Esophagus squamous epithelium (tissue), 5 donors: ENCODE measurements around the gene ECM1. TPM values are rescaled to one million over a fixed set of nuclear protein-coding genes. Genes with fewer than 3 reads are reported as not detected.
A peak's percentile ranks its signal among the peaks of the same experiment; 100 is the strongest.

Source experiments
- DNase-seq: peaks from one replicate; lab custom pipeline; 2025; lab: John Stamatoyannopoulos, UW
- H3K27ac ChIP-seq, 4 donors: fragments of 200-600 bp; sonication (generic); one replicate each; pipeline ENCODE4 v1.5.1; 2016 to 2019; ENCODE audit warnings: mild to moderate bottlenecking in 1 of 4
- H3K27me3 ChIP-seq, 4 donors: fragments of 200-600 bp; sonication (generic); 1 replicate in 3 of 4; 2 replicates in 1 of 4; pipeline versions ENCODE4 v1.5.1 to v1.6.0; 2017 to 2021; ENCODE audit warnings: antibody characterized with exemption in 1 of 4
- H3K36me3 ChIP-seq, 3 donors: fragments of 200-600 bp; sonication (generic); one replicate each; pipeline ENCODE4 v1.5.1; 2016 to 2019
- H3K4me1 ChIP-seq, 3 donors: fragments of 200-600 bp; sonication (generic); one replicate each; pipeline ENCODE4 v1.5.1; 2017 to 2019
- H3K4me3 ChIP-seq, 4 donors: fragments of 200-600 bp; sonication (generic); 1 replicate in 3 of 4; 2 replicates in 1 of 4; pipeline ENCODE4 v1.5.1; 2016 to 2019; ENCODE audit warnings: mild to moderate bottlenecking in 2 of 4, moderate library complexity in 1 of 4
- H3K9me3 ChIP-seq, 3 donors: fragments of 200-600 bp; sonication (generic); one replicate each; pipeline ENCODE4 v1.5.1; 2016 to 2019
- POLR2A ChIP-seq, 4 donors: fragments of 450-650 bp; IDR thresholded peaks; one replicate each; pipeline ENCODE4 v1.6.1; 2017; ENCODE audit warnings: antibody characterized with exemption in 4 of 4, mild to moderate bottlenecking in 4 of 4, moderate library complexity in 3 of 4
- WGBS, 2 donors: methylation state at CpG; one replicate each; pipeline ENCODE4 v1.1.5; 2018; 5-methylcytosine and 5-hydroxymethylcytosine counted together
- intact Hi-C: fragments of 100-400 bp; cut with DNase I; formaldehyde crosslinking; loops from one replicate; pipeline ENCODE4 v1.15.0; 2022
- total RNA-seq, 4 donors: library from RNA; depleted of rRNA; stranded (reverse); fragments of >200 nt; gene quantifications; one replicate each; pipeline ENCODE4 v1.1.0, GENCODE V29; 2016
- TF ChIP-seq, protein P1 (sequence below), 6 experiments: fragments of 450-650 bp in 4 of 6; fragments of 200-600 bp in 2 of 6; sonication (generic) in 2 of 6; IDR thresholded peaks; one replicate each; pipeline ENCODE4 v1.5.1; 2016 to 2019; ENCODE audit warnings: antibody characterized with exemption in 6 of 6, mild to moderate bottlenecking in 4 of 6, moderate library complexity in 4 of 6
- donor health status: DM: yes; HTN: yes; CAD: no.

The ECM1 gene
- total RNA-seq, 4 donors from 2014 or later = 311 to 1,013 (median 406) TPM

DNA sequence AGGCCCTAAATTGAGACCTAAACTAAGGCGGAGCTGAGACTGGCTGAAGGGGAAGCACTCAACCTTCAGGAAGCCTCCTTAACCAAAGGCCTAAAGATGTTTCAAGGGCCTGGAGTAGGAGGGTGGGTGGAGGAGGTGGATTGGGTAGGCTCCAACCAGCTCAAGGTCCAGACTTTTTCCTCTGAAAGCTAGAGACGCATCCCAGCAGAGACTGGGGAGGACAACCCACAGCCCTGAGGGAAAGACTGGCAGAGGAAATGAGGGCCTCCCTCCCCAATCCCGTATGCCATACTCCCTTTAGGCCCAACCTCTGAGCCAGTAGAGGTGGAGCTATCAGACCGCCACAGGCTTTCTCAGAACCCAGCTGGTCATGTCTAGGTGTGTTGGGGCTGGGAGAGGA lies 1.1 kb downstream of the ECM1 start:
- no peaks in the 10 kb centered on the region for H3K27me3 ChIP-seq
- H3K4me1 ChIP-seq = peaks cover 12 to 60% (median 20%) of the 10 kb centered on the region in 3 donors
- TF ChIP-seq, protein P1, sequence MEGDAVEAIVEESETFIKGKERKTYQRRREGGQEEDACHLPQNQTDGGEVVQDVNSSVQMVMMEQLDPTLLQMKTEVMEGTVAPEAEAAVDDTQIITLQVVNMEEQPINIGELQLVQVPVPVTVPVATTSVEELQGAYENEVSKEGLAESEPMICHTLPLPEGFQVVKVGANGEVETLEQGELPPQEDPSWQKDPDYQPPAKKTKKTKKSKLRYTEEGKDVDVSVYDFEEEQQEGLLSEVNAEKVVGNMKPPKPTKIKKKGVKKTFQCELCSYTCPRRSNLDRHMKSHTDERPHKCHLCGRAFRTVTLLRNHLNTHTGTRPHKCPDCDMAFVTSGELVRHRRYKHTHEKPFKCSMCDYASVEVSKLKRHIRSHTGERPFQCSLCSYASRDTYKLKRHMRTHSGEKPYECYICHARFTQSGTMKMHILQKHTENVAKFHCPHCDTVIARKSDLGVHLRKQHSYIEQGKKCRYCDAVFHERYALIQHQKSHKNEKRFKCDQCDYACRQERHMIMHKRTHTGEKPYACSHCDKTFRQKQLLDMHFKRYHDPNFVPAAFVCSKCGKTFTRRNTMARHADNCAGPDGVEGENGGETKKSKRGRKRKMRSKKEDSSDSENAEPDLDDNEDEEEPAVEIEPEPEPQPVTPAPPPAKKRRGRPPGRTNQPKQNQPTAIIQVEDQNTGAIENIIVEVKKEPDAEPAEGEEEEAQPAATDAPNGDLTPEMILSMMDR (IDR thresholded peaks at IDR 0.05) = no peak
- no peak for TF ChIP-seq POLR2A (IDR thresholded peaks at IDR 0.05)
- intact Hi-C loops = no loop called here
- 69 to 87% methylated on average over 3 of the region's 4 CpGs for WGBS, 2 donors
- H3K9me3 ChIP-seq = no peaks in the 10 kb centered on the region
- peaks cover 9 to 71% (median 9%) of the 10 kb centered on the region in 3 donors for H3K36me3 ChIP-seq
- peak overlapping the region; percentile 39 to 92 (median 88) for H3K27ac ChIP-seq
- H3K4me3 ChIP-seq = peak overlapping the region; percentile 32 to 57 (median 44)
- DNase-seq = no peak

DNA sequence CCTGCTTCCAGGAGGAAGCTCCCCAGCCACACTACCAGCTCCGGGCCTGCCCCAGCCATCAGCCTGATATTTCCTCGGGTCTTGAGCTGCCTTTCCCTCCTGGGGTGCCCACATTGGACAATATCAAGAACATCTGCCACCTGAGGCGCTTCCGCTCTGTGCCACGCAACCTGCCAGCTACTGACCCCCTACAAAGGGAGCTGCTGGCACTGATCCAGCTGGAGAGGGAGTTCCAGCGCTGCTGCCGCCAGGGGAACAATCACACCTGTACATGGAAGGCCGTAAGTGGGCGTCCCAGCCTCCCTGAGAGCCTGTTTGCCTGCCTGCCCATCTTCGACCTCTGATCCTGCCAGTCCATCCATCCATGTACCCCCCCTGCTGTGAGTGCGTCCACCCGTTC lies 3.6 kb downstream of the ECM1 start:
- WGBS, 2 donors = 87 to 90% methylated on average over 9 of the region's 12 CpGs
- H3K27ac ChIP-seq = peak overlapping the region in 3 of 4 donors; percentile 87 to 92 (median 90)
- H3K4me3 ChIP-seq = peak overlapping the region in 3 of 4 donors; percentile 1 to 46 (median 41)
- no peaks in the 10 kb centered on the region for H3K27me3 ChIP-seq
- no peaks in the 10 kb centered on the region for H3K9me3 ChIP-seq
- intact Hi-C loops = no loop called here
- peaks cover 0 to 45% (median 4%) of the 10 kb centered on the region in 3 donors for H3K36me3 ChIP-seq
- no peak for TF ChIP-seq POLR2A (IDR thresholded peaks at IDR 0.05)
- TF ChIP-seq, protein P1 (IDR thresholded peaks at IDR 0.05) = no peak
- no peak for DNase-seq
- peaks cover 24 to 83% (median 28%) of the 10 kb centered on the region in 3 donors for H3K4me1 ChIP-seq

DNA sequence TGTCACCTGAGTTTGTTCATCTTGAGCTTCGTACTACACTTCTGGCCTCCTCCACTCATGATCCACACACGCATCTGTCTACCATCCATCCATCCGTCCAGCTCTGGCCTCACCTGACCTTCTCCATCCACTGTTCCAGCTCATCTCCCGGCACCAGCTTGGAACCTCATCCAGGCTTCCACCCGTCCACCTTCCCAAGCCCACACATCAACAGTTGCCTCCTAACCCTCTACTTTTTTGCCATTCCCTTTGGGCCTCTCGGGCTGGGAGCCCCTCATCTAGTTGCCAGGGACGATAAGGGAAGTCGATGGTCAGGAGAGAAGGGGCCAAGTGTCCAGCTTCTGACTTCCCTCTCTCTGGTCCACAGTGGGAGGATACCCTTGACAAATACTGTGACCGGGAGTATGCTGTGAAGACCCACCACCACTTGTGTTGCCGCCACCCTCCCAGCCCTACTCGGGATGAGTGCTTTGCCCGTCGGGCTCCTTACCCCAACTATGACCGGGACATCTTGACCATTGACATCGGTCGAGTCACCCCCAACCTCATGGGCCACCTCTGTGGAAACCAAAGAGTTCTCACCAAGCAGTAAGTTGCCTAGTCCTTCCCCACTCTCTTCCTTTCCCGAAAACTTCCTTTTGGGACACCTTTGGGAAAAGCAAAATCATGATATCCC lies 4.2 kb downstream of the ECM1 start:
- intact Hi-C loops = no loop called here

DNA sequence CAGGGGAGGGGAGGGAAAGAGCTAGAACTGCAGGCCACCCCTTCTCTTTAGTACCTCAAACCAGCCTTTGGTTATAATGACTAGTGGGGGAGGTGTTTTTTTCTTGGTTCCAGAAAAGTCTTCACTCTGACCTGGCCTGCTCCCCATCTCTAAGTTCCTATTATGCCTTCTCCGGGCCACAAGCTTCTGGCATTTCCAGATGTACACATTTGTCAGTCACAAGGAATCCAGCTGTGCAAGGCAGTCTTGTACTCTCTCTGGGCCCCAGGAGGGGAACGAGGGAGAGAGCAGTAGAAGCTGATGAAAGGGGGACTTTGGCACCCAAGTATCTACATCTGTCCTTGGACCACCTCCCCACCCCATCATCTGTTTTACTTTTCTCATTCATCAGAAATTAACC lies 4.9 kb downstream of the ECM1 start:
- DNase-seq = no peak
- Histone ChIP-seq H3K4me3 (peak overlapping the region in 1 of 4 donors; percentile 46), H3K27me3 (no peaks in the 10 kb centered on the region), H3K36me3 (peaks cover 0 to 37% (median 4%) of the 10 kb centered on the region in 3 donors), H3K4me1 (peaks cover 22 to 90% (median 23%) of the 10 kb centered on the region in 3 donors), H3K27ac (peak overlapping the region; percentile 30 to 92 (median 88)), H3K9me3 (no peaks in the 10 kb centered on the region)
- 52 to 67% methylated on average over 2 of the region's 2 CpGs for WGBS, 2 donors
- TF ChIP-seq, protein P1 (IDR thresholded peaks at IDR 0.05) = no peak
- no peak for TF ChIP-seq POLR2A (IDR thresholded peaks at IDR 0.05)
- intact Hi-C loops = no loop called here

More for the DNA sequence above, 4.2 kb downstream of the ECM1 start:
- Histone ChIP-seq H3K27ac (peak overlapping the region; percentile 30 to 92 (median 88)), H3K36me3 (peaks cover 0 to 40% (median 4%) of the 10 kb centered on the region in 3 donors), H3K9me3 (no peaks in the 10 kb centered on the region), H3K4me3 (peak overlapping the region in 2 of 4 donors; percentile 41 to 46), H3K27me3 (no peaks in the 10 kb centered on the region), H3K4me1 (peaks cover 24 to 89% (median 29%) of the 10 kb centered on the region in 3 donors)
- 85 to 87% methylated on average over 15 to 17 of the region's 17 CpGs for WGBS, 2 donors
- TF ChIP-seq, protein P1 (IDR thresholded peaks at IDR 0.05) = no peak
- no peak for TF ChIP-seq POLR2A (IDR thresholded peaks at IDR 0.05)
- no peak for DNase-seq

DNA sequence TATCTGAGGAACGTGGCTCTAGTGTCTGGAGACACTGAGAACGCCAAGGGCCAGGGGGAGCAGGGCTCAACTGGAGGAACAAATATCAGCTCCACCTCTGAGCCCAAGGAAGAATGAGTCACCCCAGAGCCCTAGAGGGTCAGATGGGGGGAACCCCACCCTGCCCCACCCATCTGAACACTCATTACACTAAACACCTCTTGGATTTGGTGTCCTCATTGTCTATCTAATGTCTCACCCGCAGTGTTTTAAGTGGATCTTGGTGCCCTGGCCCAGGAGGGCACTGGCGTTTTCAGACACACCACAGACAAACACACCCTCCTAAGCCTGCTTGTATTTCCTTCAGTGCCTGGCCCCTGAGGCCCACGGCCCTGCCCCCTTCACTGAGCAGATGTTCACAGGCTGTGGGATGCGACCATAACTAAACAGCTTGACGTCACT lies 5.5 kb downstream of the ECM1 start:
- no peak overlapping the region for H3K4me3 ChIP-seq
- intact Hi-C loops = no loop called here
- TF ChIP-seq, protein P1 (IDR thresholded peaks at IDR 0.05) = no peak
- TF ChIP-seq POLR2A (IDR thresholded peaks at IDR 0.05) = no peak
- peaks cover 19 to 89% (median 19%) of the 10 kb centered on the region in 3 donors for H3K4me1 ChIP-seq
- no peak for DNase-seq
- no peaks in the 10 kb centered on the region for H3K9me3 ChIP-seq
- 38 to 62% methylated on average over 4 to 7 of the region's 7 CpGs for WGBS, 2 donors
- peaks cover 0 to 37% (median 4%) of the 10 kb centered on the region in 3 donors for H3K36me3 ChIP-seq
- peak overlapping the region; percentile 57 to 92 (median 88) for H3K27ac ChIP-seq
- H3K27me3 ChIP-seq = no peaks in the 10 kb centered on the region
